ENCODE results near the gene CAPS.
A peak's percentile ranks its signal among the peaks of the same experiment; 100 is the strongest.

Gene CAPS

DNA sequence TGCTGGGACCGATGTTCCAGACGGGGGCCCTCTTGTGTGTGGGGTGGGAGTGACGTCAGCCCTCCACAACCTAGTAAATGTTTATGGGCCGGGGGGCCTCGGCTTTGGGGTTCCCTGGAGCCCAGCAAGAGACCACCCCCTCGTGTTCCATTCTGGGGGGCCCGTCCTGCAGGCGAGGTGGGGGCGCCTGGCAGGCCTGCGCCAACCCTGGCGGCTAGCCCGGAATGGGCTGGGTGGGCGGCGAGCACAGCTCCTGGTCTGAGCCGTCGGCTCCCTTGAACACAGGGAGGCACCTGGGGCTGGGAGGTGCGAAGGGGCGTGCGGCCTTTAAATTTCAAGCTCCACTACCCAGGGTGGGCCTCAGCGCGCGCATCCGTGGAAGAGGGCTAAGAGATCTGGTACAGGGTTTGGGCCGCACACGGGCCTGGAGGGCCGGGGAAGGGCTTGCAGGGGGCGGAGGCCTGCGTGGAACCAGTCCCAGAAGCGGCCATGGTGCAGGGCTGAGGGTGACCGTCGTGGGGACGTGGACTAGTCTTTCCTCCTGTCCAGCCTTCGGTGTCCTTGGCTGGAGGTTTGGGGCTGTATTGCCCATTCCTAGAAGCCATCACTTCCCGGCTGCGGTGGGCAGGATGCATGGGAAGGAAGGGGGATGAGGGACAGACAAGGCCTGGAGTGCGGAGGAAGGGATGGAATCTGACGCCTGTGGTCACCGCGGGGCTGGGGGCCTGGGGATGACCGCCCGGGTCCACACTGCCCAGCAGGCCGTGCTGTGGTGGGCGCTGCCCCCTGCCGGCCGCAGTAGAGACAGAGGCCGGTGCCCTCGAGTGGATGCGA, 21.9 kb upstream of the CAPS start:
- no peak for DNase-seq (ENCODE audit: low read depth, low spot score)

GRCh38 chr19:5892772-5893275, 21.2 kb upstream of the CAPS start:
- no peak for DNase-seq (ENCODE audit: low read depth, low spot score)

DNA sequence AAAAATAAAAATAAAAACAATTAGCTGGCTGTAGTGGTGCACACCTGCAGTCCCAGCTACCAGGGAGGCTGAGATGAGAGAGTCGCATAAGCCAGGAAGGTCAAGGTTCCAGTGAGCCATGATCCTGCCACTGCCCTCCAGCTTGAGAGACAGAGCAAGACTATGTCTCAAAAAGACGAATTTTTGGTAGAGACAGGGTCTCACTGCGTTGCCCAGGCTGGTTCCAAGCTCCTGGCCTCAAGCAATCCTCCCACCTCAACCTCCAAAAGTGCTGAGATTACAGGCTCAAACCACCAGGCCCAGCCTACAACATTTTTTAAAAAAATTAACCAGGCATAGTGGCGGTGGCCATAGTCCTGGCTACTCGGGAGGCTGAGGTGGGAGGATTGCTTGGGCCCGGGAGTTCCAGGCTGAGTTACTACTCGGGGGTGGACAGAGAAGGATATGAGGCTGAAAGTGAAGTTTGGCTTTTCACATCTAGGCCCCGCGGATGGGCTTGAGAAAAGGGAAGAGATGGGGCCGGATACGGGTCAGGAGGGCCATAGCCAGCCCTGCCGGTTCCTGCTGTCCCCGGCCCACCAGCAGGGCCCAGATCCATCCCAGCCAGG, 20.7 kb upstream of the CAPS start:
- DNase-seq (ENCODE audit: low read depth, low spot score), result no peak

DNA sequence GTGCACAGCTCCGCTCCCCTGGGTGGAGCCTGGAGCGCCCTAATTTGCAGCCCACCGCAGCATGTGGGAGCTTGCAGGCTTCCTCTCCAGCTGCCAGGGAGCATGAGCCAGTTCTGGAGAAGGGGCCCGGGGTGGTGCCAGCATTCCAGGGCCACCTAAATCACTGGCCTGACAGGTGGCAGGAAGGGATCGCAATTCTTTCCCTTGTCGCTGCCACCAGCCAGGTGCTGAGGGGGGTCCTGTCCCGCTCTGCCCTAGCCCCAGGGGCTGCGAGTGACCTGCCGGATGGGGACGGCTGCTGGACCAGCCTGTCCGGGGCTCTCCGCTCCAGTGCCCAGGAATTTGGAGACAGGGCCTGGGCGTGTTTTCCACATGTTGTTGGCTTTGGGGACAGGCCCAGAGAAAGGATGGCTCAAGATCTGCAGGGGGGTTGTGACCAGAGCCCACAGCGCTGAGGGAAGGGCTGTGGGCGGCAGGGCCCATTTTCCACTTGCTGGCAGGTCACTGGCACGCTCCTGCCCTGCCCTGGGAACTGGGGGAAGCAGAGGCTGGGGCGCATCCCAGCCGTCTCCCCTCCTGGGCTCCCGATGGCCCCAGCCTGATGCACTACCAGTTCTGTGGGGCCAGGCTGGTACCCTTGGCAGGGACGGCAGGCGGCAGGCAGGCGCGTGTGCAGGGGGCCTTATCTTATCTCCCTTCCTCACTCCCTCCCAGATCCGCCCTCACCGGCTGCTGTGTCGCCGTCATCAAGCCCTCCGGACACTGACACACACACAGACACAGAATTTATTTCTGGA, 19.9 kb upstream of the CAPS start:
- DNase-seq (ENCODE audit: low read depth, low spot score), result no peak

GRCh38 chr19:5894704-5895349, 19.2 kb upstream of the CAPS start:
- no peak for DNase-seq (ENCODE audit: low read depth, low spot score)

- no peak for DNase-seq (ENCODE audit: low read depth, low spot score)
Measured at GRCh38 chr19:5895409-5895808, 18.6 kb upstream of the CAPS start.

- DNase-seq (ENCODE audit: low read depth, low spot score), result no peak
Measured at GRCh38 chr19:5895890-5896289, 18.2 kb upstream of the CAPS start.

DNA sequence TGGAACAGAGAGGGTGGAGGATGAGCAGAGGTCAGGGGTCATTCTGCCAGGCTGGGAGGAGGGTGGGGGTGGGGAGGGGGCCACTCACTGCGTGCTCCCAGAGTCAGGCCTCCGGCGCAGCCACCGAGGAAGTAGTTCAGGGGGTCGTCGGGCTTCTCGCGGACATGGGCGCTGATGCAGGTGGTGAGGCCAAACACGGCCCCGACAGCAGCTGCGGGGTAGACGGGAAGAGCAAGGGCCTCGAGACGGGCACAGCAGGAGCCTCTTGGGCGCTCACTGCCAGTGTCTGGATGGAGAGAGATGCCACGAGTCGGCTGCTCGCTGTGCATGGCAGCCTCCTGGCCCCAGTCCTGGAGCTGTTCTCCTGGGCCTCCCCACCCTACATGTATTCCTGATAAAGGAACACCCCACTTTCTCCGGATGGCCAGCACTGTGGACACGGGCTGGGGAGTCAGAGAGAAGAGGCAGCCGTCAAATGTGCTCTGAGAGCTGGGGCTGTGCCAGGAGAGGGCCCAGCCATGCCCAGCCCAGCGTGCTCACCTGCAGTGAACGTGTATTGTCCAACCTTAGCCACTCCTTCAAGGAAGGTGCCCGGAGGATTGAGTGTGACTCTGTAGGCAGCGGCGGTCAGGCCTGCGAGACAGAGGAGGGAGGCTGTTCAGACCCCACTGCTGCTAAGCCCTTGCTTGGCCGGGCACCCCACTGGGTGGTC, 17.5 kb upstream of the CAPS start:
- no peak for DNase-seq (ENCODE audit: low read depth, low spot score)

GRCh38 chr19:5897189-5897969, 16.7 kb upstream of the CAPS start:
- DNase-seq (ENCODE audit: low read depth, low spot score), result no peak

DNA sequence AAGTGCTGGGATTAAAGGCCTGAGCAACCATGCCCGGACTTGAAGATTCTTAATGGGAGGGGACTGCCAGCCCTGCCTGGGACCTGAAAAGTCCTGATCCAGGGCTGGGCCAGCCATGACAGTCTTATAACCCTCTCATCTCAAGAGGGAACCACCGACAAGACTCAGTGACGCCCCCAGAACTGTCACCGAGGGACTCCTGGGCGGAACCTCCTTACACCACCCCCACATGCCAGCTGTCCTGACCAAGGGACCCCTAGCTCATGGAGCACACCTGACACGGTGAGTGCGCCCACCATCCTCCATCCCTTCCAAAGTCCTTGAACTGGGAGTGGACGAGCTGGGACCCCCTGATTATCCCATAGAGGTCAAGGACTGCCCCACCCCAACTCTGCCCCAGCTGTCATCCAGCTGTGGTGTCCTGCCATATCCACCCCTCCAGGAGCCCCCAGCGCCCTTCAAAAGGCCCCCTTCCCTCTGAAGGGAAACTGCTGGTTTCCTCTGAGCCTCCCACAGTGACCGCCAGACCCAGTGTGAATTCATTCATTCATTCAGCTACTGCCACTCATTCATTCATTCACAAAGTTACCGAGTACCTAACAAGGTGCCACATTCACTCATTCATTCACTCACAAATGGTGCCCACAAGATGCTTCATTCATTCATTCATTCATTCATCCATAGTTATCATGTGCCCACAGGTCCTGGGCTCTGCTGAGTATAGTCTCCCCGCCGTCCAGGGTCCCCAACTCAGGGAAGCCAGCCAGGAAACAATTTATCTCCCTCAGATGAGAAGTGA, 14.1 kb upstream of the CAPS start:
- DNase-seq (ENCODE audit: low read depth, low spot score), result no peak

DNA sequence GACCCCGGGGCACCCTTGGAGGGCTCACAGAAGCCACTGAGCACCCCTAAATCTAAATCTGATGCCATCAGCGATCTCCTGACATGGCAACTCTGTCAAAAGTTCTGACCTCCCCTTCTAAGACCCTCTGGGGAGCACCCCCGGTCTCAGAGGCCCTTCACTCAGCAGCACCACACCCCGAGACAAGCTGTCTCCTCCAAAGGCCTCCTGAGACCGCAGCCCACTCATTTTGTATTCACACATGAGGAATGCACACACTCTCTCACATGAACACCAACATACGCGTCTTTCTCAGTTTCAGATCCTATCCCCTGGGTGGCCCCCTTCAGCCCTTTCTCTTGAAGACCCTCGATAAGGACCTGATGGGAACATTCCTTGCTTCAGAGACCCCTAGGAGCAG, 13.1 kb upstream of the CAPS start:
- no peak for DNase-seq (ENCODE audit: low read depth, low spot score)

GRCh38 chr19:5903056-5903623, 10.9 kb upstream of the CAPS start:
- no peak for DNase-seq (ENCODE audit: low read depth, low spot score)

- DNase-seq (ENCODE audit: low read depth, low spot score), result peak; percentile 93
Measured at GRCh38 chr19:5903624-5904351, 10.3 kb upstream of the CAPS start, which contains the start of gene NDUFA11. Gene NDUFA11, minus strand, starts transcription at chr19:5903790. Its CDS starts 82 bp downstream, at chr19:5903708.

GRCh38 chr19:5904352-5905113, 9.5 kb upstream of the CAPS start, which contains the start of gene VMAC:
Gene VMAC, plus strand, starts transcription at chr19:5904872. Its CDS starts 19 bp downstream, at chr19:5904891.
- DNase-seq (ENCODE audit: low read depth, low spot score), result peak; percentile 100

- no peak for DNase-seq (ENCODE audit: low read depth, low spot score)
Measured at GRCh38 chr19:5905114-5905778, 8.8 kb upstream of the CAPS start.

DNA sequence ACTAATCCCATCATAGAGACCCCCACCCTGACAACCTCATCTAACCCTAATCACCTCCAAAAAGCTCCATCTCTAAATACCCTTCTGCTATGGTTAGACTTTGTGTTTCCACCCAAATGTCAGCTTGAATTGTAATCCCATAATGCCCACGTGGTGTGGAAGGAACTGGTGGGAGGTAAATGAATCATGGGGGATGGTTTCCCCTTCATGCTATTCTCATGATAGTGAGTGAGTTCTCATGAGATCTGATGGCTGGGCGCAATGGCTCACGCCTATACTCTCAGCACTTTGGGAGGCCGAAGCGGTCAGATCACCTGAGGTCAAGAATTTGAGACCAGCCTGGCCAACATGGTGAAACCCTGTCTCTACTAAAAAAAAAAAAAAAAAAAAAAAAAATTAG, 6.8 kb upstream of the CAPS start:
- no peak for DNase-seq (ENCODE audit: low read depth, low spot score)

All from activated naive CD8-positive, alpha-beta T cell treated with anti-CD3 and anti-CD28 coated beads, Interleukin-2, amount 50 U/mL, for 16 hours (primary cell).